Activated CD4-positive, alpha-beta T cell treated with anti-CD3 and anti-CD28 coated beads for 4 hours (primary cell): ENCODE results near the gene HTRA1.

Experiments used
- DNase-seq, 2 donors: peaks; one replicate each; pipeline ENCODE4 v3.0.0-alpha.2; 2020

Gene HTRA1

DNA sequence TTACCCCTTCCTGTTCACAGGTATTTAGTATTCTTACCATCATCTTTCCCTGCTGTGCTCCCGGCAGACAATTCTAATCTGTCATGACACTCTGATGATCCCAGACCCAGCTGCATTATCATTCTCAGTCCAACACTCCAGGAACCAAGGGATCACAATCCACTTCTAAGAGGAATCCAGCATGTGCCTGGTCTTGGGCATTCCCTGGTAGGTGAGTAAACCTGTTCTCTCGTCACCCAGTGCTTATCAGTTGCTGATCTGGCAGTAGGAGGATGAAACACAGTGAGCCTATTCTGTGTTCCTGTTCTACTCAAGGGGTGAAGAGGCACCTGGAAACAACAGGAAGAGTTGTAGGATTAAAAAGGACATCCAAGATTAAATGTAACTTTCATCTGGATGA lies 97.9 kb downstream of the HTRA1 start:
- no peak for DNase-seq

DNA sequence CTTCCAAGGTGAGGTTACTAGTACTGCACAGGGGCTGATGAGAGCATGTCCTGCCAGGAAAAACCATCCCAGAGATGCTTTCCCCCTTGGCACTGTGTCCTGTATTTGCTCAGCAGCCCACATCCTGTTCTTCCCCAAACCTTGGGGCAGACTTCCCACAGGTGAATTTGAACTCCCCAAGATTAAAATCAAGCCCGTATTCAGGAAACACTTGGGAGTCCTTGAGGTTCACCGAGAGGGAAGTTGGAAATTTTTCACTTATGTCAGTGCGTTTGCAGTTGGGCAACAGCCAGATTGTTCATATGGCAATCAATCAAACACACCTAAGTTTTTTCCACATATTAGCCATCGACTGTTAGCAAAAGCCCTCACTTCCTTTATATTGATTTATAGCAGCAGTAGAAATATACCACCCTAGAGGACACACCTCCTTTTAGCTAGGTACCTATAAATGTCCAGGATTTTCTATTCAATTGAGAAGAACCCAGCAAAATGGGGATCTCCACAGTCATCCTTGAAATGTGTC lies 99.0 kb downstream of the HTRA1 start, which contains the start of gene DMBT1:
Gene DMBT1, plus strand, starts transcription at position 476 of the 526 bp plus-strand sequence. Its CDS starts 17 bp downstream, at position 493.
- DNase-seq: no peak

DNA sequence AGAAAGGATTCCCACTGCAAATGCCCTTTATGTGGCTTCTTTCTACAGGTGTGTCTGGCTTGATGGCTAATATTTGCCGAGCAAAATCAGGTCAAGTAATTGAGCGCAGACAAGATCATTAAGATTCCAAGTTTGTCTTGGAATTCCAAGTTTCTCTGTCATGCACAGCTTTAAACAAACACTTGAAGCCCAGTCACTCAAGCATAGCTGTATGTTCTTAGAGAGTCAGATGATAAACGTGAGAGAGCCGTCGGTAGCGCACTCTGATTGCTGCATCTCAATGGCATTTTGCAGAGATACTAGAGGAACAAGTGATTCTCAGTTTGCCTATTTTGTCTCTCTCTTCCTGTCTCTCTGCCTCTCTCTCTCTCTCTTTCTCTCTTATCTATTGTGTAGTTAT lies 99.9 kb downstream of the HTRA1 start:
- DNase-seq: no peak

DNA sequence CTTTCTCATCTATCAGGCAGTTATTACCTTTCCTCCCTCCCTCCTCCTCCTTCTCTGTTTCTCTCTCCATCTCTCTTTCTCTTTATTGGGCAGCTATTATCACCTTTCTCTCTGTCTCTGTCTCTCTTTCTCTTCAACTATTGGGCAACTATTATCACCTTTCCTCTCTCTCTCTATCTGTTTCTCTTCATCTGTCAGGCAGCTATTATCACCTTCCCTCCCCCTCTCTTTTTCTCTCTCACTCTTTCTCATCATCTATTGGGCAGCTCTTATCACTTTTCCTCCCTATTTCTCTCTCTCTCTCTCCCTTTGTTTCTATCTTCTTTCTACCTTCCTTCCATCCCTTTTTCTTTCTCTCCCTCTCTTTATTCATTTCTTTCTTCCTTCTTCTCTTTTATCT lies 100.4 kb downstream of the HTRA1 start:
- DNase-seq: no peak
